Measurements from ENCODE around the gene PLEKHG4. TPM values are rescaled to one million over a fixed set of nuclear protein-coding genes. Genes with fewer than 3 reads are reported as not detected.

The PLEKHG4 gene
- total RNA-seq, 1 experiment from 2014 or later, result 5.9 TPM

GRCh38 chr16:67275321-67275720 is 4.0 kb upstream of the PLEKHG4 start (continued):
- no peak for TF ChIP-seq PRDM15 (CRISPR knock-in tag; IDR thresholded peaks at IDR 0.05)
- no peak for TF ChIP-seq ATF6 (CRISPR knock-in tag; IDR thresholded peaks at IDR 0.05)
- TF ChIP-seq ZNF121 (CRISPR knock-in tag; IDR thresholded peaks at IDR 0.05), result no peak
- no peak for TF ChIP-seq RORB (CRISPR knock-in tag; IDR thresholded peaks at IDR 0.05)
- no peak for TF ChIP-seq ESRRA (CRISPR knock-in tag; IDR thresholded peaks at IDR 0.05; ENCODE audit: borderline replicate concordance)
- no peak for TF ChIP-seq IRF2 (CRISPR knock-in tag; IDR thresholded peaks at IDR 0.05; ENCODE audit: borderline replicate concordance, low read depth)
- TF ChIP-seq, protein P1, sequence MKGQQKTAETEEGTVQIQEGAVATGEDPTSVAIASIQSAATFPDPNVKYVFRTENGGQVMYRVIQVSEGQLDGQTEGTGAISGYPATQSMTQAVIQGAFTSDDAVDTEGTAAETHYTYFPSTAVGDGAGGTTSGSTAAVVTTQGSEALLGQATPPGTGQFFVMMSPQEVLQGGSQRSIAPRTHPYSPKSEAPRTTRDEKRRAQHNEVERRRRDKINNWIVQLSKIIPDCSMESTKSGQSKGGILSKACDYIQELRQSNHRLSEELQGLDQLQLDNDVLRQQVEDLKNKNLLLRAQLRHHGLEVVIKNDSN (CRISPR knock-in tag; IDR thresholded peaks at IDR 0.05), result no peak
- TF ChIP-seq ZNF671 (CRISPR knock-in tag; IDR thresholded peaks at IDR 0.05), result no peak
- no peak for TF ChIP-seq ZNF232 (CRISPR knock-in tag; IDR thresholded peaks at IDR 0.05)

DNA sequence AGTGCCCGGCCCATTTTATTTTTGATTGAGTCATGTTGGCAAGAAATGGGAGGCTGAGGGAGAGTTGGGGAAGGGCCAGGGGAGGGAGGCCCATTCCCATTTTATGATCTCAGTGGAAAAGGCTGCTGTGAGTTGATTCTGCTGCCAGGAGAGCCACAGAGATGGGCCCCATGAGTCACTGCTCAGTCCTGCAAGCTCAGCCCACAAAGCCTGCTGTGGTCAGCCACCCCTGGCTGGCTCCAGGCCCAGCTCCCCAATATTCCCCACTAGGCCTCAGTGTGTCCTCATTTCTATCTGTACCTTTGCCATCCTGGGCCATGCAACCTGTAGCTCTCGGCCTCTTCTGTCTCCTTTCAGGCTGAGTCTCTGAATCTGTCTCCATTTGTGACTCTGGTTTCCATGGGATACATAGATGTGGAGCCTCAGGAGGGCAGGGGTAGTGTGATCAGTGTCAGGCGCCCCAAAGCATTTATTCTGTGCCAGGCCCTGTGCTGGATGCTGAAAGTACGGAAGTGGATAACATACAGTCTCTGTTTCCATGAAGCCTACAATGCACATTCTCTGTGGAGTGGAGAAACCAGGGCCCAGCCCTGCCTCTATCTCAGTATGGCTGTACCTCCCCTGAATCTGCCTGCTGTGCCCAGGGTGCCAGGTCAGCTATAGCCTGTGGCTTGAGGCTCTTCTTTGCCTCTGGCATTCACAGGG is 1.9 kb upstream of the PLEKHG4 start:
- peaks cover 2% of the 10 kb centered on the region; the same call in 1 of the 2 replicates for H3K4me1 Mint-ChIP-seq
- H3K36me3 Mint-ChIP-seq, result no peaks in the 10 kb centered on the region; the same call in 1 of the 2 replicates
- DNase-seq (ENCODE audit: low spot score) (no peak), ATAC-seq (no peak)
- H3K9me3 Mint-ChIP-seq, result no peaks in the 10 kb centered on the region
- ChIA-PET POLR2A (no interaction called here), CTCF (interaction anchor here (0.6 to 2.3 kb wide), 9 partner anchors 8 to 254 kb away, joined by 3 to 20 read pairs (median 4); no protein-coding TSS in a partner anchor)
- no peak overlapping the region for H3K27ac Mint-ChIP-seq
- TF ChIP-seq ZNF263 (CRISPR knock-in tag; IDR thresholded peaks at IDR 0.05; ENCODE audit: low read depth), result no peak
- no peak for TF ChIP-seq CREB1 (CRISPR knock-in tag; IDR thresholded peaks at IDR 0.05)
- TF ChIP-seq, protein P2, sequence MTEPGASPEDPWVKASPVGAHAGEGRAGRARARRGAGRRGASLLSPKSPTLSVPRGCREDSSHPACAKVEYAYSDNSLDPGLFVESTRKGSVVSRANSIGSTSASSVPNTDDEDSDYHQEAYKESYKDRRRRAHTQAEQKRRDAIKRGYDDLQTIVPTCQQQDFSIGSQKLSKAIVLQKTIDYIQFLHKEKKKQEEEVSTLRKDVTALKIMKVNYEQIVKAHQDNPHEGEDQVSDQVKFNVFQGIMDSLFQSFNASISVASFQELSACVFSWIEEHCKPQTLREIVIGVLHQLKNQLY (CRISPR knock-in tag; IDR thresholded peaks at IDR 0.05), result no peak
- TF ChIP-seq NFATC4 (CRISPR knock-in tag; IDR thresholded peaks at IDR 0.05), result no peak
- no peak for TF ChIP-seq TEAD1 (CRISPR knock-in tag; IDR thresholded peaks at IDR 0.05)
- no peak for TF ChIP-seq SP1 (CRISPR knock-in tag; conservative IDR thresholded peaks at IDR 0.05)
- peaks cover 23% of the 10 kb centered on the region for H3K27me3 Mint-ChIP-seq (ENCODE audit: low read depth)
- H3K4me3 Mint-ChIP-seq, result no peak overlapping the region

DNA sequence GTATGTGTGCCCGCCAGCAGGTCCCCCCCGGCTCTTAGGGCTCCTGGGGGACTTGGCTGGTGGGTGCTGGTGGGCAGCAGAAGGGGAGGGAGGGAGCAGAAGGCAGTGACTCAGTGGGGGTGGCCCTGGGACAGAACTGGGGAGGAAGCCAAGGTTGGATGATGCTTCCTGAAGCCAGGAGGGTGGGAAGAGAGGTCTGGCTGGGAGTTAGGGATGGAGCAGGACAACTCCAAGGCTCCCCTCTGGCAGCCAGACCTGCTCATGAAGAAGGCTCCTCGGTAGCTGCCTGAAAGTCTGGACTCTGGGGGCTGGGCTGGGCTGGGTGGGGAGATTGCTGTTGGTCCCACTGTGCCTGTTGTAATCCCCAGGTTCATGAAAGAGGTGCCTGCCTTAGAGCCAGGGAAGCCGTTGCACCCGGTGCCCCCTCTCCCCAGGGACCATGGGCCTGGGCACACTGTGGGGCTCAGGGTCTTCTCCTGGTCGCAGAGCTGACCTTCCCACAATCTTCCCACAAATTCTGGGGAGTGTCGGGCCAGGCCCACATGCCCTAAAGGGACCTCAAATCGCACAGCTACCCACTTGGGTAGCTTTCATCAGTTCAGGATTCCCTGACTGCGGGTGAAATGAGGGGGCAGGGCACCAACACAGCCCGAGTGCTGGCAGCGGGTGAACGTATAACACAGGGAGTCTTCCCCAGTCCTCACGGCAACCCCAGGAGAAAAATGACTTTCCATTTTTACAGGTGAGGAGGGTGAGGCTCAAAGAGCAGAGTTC is 1.1 kb upstream of the PLEKHG4 start:
- H3K36me3 Mint-ChIP-seq, result no peaks in the 10 kb centered on the region; the same call in 1 of the 2 replicates
- peaks cover 2% of the 10 kb centered on the region; the same call in 1 of the 2 replicates for H3K4me1 Mint-ChIP-seq
- H3K4me3 Mint-ChIP-seq, result peak overlapping the region; percentile 69
- ChIA-PET CTCF (interaction anchor here (0.7 to 2.3 kb wide), 18 partner anchors 9 to 265 kb away, joined by 3 to 20 read pairs (median 4); partner anchors contain the start of genes FHOD1, KCTD19, LRRC36 and TMEM208), POLR2A (interaction anchor here (1.2 kb wide), 1 partner anchor 31 kb away, joined by 3 read pairs; the partner anchor contains the start of gene FHOD1)
- DNase-seq (ENCODE audit: low spot score) (no peak), ATAC-seq (no peak)
- H3K27me3 Mint-ChIP-seq (ENCODE audit: low read depth), result peaks cover 23% of the 10 kb centered on the region
- TF ChIP-seq RORB (CRISPR knock-in tag; IDR thresholded peaks at IDR 0.05) (no peak), TCF7 (CRISPR knock-in tag; IDR thresholded peaks at IDR 0.05; ENCODE audit: low read depth) (no peak), MXD4 (CRISPR knock-in tag; IDR thresholded peaks at IDR 0.05; ENCODE audit: borderline replicate concordance) (no peak), MYBL2 (CRISPR knock-in tag; IDR thresholded peaks at IDR 0.05) (no peak)
- TF ChIP-seq, protein P3, sequence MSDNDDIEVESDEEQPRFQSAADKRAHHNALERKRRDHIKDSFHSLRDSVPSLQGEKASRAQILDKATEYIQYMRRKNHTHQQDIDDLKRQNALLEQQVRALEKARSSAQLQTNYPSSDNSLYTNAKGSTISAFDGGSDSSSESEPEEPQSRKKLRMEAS (CRISPR knock-in tag; IDR thresholded peaks at IDR 0.05), result 0 out of 2 replicates have a peak, but pooled peaks have one; percentile 28
- H3K27ac Mint-ChIP-seq, result no peak overlapping the region
- no peaks in the 10 kb centered on the region for H3K9me3 Mint-ChIP-seq
